ENCODE data around the gene MBOAT2.

Gene MBOAT2

GRCh38 chr2:9018109-9018508 lies 14.6 kb upstream of the MBOAT2 start:
- DNase-seq (ENCODE audit: low spot score) = no peak

DNA sequence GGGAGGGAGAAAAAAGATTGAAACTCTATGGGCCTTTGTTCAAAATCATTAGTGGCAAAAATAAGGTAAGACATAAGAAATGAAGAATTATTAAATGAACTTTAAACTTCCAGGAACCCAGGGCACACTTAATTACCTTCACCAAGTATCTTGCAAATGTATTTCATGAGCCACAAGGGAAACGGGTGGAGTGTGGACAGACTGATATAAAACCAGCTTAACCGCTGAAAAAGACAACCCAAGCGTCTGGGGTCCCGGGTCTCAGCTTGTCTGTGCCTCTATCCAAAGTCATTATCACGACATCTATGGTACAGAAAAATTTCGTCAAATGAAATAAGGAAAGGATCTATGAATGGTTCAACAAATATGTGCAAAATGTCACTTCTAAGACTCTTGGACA lies 13.9 kb upstream of the MBOAT2 start:
- no peak for DNase-seq (ENCODE audit: low spot score)

DNA sequence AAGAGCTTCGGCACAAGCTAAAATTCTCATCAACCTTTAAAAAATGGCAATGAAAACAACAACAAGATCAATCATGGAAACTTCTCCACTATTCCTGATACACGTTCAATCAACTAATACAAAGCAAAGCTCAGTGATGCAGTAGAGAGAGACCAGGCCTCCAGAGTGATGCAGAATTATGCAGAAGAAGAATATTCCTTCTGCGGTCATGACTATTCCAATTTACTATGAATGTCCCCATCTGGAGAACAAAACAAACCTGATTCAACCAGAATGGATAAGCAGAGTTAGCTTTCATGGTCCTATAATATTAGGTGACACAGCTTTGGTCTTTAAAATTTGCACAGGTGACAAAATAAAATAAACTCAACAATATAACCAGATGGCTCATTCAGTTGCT lies 12.5 kb upstream of the MBOAT2 start:
- no peak for DNase-seq (ENCODE audit: low spot score)

- DNase-seq (ENCODE audit: low spot score) = no peak
Observed at GRCh38 chr2:9013403-9013802, 9.9 kb upstream of the MBOAT2 start.

- no peak for DNase-seq (ENCODE audit: low spot score)
Observed at GRCh38 chr2:9010866-9011265, 7.4 kb upstream of the MBOAT2 start.

GRCh38 chr2:9008951-9009664 lies 5.6 kb upstream of the MBOAT2 start:
- no peak for DNase-seq (ENCODE audit: low spot score)

- DNase-seq (ENCODE audit: low spot score) = no peak
Observed at GRCh38 chr2:9006368-9006767, 2.9 kb upstream of the MBOAT2 start.

GRCh38 chr2:9004338-9005204 lies 1.1 kb upstream of the MBOAT2 start:
- no peak for DNase-seq (ENCODE audit: low spot score)

DNA sequence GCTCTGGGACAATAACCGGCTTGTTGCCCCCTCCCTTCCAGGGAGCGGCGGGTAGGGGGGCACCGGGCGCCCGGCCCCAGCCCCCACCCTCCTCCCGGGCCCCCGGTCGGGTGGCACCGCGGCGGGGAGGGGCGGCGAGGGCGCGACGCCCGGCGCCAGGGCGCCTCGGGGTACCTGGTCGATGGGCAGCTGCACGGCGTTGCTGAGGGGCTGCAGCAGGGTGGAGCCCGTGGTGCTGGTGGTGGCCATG lies 193 bp downstream of the MBOAT2 start:
- DNase-seq (ENCODE audit: low spot score) = no peak

DNA sequence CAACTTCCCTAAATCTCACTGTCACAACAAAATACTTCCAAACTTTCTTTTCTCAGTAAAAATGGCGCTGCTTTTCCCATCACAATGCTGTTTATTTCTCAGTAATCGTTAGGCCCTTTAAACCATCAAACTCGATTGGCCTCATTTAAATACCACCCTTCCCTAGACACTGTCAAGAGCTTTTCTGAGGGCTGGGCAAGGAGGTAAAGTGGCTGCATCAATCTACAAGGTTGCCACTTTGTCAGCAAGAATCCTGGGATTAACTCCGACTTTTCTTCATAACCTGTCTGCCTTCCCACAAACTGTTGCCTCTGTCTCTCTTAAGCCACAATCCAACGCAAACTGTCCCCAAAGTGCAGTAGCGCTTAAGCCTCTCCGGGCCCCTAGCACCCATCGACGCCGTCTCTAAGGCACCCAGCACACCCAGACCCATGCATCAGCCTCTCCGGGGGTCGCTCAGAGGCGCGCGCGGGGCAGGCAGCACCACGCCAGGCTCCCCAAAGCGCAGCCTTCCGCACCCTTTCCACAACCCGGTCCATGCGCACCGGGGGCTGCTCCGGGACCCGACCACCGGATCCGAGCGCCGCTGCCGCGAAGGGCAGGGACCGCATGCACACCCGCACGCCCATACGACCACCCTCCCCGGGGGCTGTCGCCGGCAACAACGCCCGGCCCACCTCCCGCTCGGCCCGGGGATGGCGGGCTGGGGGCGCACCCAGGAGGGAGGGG lies 683 bp downstream of the MBOAT2 start:
- no peak for DNase-seq (ENCODE audit: low spot score)

DNA sequence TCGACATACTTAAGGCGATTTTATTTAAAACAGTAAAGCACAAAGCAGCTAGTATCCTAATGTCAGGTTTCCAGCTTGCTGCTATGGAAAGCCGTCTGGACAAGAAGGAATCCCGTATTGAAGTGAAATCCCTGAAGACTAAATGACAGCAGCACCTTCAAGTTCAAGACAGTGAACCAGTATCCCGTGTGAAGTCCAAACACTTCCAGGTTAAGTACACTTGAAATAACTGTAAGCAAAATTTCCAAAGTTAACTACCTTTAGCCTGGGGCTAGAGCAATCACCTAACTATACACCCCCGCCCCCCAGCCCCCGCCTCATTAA lies 1.2 kb downstream of the MBOAT2 start:
- DNase-seq (ENCODE audit: low spot score) = no peak

- no peak for DNase-seq (ENCODE audit: low spot score)
Observed at GRCh38 chr2:9001778-9002177, 1.7 kb downstream of the MBOAT2 start.

DNA sequence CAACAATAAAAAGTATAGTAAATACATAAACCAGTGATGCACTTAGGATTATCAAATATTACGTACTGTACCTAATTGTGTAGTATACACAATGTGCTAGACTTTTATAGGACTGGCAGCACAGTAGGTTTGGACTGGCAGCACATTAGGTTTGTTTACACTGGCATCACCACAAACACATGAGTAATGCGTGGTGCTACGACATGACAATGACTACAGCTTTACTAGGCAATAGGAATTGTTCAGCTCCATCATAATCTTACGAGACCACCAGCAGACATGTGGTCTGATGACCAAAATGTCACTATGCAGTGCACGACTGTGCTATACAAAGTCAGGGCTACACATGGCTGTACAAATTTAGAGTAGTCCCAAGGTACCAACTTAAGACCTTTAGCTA lies 2.3 kb downstream of the MBOAT2 start:
- DNase-seq (ENCODE audit: low spot score) = no peak

GRCh38 chr2:9000442-9000841 lies 3.0 kb downstream of the MBOAT2 start:
- DNase-seq (ENCODE audit: low spot score) = no peak

DNA sequence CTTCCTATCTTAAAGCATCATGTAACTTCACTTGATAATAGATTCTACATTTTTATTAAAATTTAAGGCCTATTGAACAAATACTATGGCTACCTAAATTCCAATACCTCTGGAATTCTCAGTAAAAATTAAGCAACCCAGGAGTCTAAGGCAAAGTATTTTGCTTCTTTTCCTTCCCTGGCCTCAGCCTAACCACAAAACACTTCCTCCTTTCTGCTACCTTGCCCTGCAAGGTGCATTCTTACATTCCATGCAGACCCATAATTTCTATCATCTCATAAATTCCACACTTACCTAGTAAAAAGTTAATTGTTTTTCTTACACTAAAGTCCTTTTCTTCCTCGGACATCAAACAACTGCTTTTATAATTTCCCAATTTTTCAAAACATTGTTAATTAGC lies 3.7 kb downstream of the MBOAT2 start:
- DNase-seq (ENCODE audit: low spot score) = no peak

DNA sequence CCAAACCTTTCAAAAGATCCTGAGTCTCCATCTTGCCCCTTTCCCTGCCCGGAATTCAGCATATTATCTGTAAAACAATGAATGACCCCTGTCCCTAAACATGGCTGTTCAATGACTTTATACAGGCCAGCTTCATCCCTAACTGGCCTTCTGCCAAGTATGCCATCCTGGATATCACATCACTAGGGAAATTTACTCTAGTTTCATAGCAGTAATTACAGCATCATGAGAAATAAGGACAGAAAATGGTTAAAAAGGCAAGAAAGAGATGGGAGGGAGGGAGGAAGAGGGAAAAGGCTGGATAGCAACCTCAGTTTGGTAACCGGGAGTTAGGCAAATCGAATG lies 4.4 kb downstream of the MBOAT2 start:
- no peak for DNase-seq (ENCODE audit: low spot score)

DNA sequence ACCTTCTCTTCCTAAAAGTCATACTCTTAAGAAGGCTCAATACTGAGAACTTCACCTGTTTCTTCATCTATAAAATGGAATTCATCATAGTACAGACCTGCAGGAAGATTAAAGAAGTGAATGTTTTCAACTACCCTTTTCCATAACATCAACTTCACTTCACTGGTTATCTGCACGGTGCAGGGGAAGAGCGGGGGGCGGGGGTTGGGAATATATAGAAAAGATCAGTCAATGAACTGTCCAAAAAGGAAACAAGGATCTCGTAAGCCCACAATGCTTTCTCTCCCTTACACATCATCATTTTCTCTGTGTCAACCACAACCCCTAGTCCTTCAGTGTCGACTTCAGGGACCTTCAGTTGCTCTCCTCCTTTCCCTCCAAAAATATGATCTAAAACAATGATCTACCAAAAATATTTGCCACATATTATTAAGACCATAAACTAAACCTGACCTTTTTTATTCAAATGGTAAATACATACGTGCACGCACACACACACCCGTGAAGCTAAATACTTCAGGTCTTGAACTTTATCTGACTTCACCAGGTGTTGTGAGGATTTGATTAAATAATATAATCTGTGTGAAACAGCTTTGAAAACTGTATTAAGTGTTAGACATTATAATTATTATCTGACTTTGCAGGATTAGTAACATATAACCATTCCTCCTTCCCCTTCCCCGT lies 4.9 kb downstream of the MBOAT2 start:
- DNase-seq (ENCODE audit: low spot score) = no peak

- DNase-seq (ENCODE audit: low spot score) = no peak
Observed at GRCh38 chr2:8997631-8998030, 5.9 kb downstream of the MBOAT2 start.

DNA sequence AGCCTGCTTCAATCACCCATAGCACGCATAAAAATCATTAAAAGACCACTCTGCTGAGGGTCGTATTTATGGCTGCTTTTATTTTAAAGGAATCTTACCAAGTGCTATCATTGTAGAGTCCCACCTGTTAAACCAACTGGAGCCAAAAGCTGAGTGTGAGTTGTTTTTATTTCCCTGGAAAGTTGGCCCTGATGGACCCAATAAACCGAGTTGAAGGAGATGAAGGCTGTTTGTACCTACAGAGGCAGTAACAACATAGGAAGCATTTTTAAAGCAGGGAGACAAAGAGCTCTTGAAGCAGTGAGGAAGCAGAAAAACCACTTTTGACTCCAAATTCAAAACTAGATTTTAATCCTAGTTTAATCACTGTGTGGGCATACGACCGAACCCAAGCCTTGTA lies 6.4 kb downstream of the MBOAT2 start:
- DNase-seq (ENCODE audit: low spot score) = no peak

- DNase-seq (ENCODE audit: low spot score) = no peak
Observed at GRCh38 chr2:8996006-8996405, 7.5 kb downstream of the MBOAT2 start.

GRCh38 chr2:8994386-8994785 lies 9.1 kb downstream of the MBOAT2 start:
- no peak for DNase-seq (ENCODE audit: low spot score)

- no peak for DNase-seq (ENCODE audit: low spot score)
Observed at GRCh38 chr2:8993902-8994278, 9.6 kb downstream of the MBOAT2 start.

Data from HuH-7.5 (cell line).